Stimulated activated CD8-positive, alpha-beta memory T cell treated with anti-CD3 and anti-CD28 coated beads, Interleukin-2, amount 100 ng/mL, for 1 hour (primary cell): Measurements from ENCODE around the gene RNPS1.

Source experiments
- DNase-seq, 2 donors: peaks; one replicate each; pipeline ENCODE4 v3.0.0-alpha.2; 2020; ENCODE audit warnings: low read depth in 2 of 2

Gene RNPS1, protein sequence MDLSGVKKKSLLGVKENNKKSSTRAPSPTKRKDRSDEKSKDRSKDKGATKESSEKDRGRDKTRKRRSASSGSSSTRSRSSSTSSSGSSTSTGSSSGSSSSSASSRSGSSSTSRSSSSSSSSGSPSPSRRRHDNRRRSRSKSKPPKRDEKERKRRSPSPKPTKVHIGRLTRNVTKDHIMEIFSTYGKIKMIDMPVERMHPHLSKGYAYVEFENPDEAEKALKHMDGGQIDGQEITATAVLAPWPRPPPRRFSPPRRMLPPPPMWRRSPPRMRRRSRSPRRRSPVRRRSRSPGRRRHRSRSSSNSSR

DNA sequence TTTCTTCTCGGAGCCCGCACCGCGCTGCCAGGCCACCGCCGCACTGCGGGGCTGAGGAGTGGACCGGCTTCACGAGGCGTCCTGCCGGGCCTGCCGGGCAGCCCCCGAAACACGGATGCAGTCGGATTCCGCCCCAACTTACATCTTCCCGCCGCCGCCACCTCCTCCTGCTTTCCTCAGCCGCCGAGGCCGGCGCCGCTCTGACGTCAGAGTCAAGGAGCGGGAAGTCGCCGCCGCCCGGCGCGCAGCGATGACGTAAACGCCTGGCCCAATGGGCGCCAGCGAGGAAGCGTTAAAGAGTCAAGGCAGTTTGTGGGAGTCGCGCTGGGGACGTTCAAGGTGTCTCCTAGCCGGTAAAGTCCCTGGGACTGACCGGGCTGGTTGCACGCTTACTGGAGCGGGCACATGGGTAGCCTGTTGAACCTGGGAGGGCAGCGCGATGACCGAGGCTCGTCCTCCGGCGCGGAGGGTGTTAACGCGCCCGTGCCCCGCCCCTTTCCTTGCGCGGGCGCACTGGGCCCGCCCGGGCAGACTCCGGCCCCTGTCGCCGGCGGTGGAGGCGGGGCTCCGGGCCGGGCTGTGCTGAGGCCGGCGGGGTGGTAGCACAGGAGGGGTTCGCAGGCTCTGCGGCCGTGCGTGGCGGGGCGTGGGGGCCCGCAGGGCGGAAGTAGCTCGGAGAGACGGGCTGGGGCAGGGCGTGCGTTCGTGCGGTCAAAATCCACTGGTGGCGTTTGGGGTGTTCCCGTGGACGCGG, at the start of gene RNPS1:
RNPS1 (minus strand) TSS at position 214 of the 754 bp plus-strand sequence. CDS start 3,483 bp downstream, outside the sequence.
- DNase-seq = peak; percentile 93 to 95

DNA sequence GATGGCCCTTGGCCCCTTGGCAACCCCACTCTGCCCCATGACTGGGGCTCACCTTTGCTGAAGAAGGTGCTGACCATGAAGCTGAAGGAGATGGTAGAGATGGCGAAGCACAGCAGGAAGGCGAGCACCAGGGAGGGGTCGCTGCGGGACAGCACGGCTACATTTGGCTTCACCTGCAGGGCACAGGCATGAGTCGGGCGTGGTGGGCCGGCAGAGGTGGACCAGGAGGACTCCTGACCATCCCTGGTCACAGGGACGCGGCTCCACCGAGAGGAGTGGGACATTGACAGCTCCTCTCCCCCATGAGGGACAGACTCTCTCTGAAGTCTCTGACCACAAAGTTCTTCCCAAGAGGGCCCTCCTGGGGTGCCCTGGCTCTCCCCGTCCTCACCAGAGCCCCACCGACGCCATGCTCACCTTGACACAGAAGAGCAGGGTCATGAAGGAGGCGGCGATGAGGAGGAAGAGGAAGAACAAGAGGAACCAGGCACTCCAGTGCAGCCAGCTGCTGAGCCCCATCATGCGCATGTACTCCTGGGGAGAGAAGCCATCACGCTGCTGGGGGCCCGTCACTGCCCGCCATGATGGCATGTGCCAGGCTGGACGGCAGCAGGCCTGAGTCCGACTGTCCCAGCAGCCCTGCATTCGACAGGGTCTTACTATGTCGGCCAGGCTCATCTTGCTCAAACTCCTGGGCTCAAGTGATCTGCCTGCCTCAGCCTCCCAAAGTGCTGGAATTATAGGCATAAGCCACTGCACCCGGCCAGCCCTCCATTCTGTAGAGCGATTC, 49.5 kb upstream of the RNPS1 start:
- DNase-seq = no peak

DNA sequence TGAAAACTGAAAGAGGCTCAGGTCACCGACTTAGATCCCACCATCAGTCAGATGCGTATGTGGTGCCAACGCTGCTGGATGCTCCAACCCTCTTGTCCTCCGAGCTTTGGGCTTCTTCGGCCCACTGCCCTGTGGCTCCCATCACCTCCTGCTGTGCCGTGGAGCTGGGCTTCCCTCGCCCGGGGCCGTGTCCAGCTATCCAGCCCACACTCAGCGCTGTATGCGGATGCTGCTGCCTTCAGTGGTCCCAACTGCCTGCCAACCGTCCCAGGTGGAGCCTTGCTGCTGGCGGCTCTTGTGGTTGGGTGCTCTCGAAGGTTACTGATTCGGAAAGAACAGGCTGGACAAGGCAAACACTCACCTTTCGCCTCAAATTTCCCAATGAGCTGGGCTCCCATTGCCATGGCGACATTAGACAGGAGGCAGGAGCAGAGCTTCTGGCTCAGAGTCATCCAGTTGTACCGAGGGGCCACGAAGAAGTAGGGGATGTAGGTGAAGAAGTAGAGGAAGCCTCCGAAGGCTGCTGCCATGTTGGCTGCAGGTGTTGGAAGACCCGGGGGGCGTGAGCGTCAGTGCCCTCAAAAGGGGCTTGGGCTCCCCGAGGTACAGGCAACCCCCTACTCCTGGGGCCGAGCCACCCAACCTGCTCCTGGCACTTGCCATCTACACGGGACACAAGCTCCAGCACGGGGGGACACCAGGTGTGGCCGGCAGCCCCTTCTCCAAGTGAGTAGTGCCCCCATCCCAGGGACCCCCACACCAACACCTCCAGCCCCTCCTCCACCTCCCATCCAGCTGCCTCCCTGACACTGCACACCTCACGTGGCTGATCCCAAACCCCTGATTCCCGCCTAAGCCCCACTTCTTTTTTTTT, 40.4 kb upstream of the RNPS1 start:
- no peak for DNase-seq

DNA sequence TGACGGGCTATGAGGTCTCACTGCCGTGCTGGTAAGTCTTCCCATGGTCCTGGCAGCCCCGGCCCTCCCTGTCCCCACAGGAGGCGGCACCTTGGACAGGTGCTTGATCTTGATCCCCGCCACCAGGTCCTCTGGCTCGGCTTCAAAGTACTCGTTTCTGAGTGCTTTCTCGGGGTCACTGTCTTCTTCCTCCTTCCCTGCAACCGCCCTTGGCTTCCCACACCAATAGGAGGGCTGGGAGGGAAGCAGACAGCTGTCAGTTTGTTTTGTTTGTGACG, 31.9 kb upstream of the RNPS1 start:
- DNase-seq = no peak

DNA sequence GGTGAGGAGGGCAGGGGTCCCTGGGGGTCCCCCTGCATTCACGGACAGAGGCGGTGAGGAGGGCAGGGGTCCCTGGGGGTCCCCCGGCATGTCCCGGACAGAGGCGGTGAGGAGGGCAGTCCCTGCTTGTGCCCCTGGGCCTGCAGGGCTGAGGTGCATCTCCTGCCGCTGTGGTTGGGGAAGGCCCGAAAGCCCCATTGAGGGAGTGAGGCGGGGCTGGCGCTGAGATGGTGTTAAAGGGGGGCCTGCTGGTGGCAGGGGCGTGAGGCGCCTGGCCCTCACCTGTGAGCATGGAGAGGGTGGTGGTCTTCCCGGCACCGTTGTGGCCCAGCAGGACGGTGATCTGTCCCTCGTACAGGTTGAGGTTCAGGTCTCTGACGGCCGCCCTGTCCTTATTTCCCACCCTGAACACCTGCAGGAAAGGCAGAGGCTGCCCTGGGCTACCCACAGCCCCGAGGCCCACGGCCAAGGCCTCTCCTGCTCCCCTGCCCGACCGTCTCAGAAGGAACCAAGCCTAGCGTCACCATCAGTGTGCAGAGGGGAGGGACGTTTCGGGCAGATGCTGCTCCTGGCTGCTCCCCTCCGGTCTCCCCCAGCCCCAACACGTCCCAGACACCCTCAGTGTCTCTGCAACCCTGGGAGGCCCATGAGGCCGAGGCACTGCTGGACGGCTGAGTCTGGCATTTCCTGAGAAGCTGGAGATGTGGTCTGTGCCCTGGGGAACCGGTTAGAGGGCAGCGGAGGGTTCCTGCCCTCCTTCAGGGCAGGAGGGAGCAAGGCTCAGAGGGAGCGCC, 31.4 kb upstream of the RNPS1 start:
- DNase-seq = no peak

DNA sequence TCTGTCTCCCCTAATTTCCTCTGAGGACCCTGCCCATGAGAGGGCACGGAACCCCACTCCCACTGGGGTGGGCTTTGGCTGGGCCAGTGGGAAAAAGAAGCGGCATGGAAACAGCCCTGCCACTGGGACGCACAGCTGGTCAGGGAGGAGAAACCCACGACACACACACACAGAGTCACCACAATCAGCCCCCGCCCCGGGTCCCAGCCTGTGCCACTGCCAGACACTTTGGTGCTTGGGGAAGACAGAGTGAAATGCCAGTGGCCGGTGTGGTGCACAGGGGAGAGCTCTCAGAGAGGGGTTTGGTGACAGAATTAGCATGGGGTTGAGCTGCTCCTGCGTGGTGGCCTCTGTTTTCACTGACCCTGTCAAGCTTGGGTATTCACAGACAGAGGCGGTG, 30.7 kb upstream of the RNPS1 start:
- DNase-seq = no peak

DNA sequence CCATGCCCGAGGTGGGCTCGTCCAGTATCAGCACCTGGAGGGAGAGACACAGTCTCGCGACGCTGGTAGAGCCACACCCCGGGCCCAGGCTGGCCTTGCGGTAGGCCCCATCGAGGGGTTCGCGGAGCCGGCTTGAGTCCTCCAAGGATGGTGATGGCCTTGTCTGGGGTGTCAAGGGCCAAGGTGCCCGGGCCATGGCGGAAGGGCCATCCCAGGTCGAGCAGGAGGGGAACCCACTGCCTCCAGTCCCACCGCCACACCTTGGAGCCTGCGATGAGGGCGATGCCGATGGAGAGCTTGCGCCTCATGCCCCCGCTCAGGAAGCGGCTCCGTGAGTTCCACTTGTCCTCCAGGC, 29.6 kb upstream of the RNPS1 start:
- DNase-seq = no peak

DNA sequence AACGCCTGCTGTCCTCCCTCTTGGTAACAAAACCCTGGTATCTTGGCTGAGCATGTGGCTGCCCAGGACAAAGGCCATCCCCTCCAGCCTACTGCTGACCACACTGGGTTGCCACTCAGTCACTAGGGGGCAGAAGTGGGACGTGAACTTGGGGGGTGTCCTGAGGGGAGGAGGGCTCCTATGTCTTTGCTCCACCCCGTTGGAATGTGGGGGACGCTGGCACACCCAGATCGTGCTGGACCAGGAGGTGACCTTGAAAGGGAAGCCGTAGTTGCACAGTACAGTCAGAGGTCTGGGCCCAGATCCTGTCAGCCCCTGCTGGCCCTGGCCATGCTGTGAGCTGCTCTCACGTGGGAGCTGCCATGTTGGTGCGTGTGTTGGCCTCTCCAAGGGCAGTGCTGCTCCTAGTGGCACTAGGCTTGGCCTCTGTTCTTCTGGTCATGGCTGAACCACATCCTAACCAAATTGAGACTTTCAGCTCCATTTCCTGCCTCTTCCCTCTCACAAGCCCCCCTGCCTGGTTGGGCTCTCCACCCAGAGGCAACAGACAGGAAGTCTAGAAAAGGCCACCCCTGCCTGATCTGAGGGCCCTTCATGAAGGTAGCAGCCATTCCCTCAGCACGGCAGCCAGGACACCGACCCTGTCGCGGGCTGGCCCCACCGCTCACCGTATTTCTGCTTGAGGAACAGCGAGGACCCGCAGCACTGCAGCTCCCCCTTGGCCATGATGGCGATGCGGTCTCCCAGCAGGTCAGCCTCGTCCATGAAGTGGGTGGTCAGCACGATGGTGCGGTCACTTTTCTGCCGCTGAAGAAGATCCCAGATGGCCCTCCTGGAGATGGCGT, 29.0 kb upstream of the RNPS1 start:
- DNase-seq = no peak

DNA sequence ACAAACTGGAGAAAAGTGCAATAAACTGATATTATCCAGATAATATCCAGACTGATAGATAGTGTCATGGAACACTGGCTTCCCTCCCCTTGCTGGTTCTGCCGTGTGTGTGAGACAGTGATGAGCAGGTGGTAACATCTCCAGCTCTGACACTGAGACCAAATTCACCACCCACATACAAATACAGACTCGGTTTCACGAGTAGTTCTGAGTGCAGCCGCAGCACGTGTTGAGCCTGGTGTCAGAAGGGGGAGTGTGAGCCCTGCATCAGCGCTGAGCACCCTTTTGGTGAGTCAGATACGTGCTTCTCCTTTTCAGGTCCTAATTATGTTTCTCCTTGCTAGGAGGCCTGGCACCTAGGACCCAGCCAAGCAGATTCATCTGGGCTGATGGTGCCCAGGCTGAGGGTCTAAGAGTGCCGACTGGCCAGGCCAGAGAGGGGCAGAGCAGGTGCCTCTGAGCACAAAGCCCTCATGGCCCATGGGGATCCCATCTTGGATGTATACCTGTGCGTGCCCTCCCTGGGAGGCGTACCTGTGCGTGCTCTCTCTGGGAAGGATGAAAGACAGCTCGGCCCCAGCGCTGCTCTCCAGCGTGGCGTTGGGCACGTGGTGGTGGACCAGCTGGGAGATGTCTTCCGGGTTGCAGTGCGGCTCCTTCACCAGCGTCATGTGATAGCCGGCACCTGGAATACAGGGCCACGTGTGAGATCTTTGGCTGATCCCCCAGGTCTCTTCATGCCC, 27.3 kb upstream of the RNPS1 start:
- no peak for DNase-seq

DNA sequence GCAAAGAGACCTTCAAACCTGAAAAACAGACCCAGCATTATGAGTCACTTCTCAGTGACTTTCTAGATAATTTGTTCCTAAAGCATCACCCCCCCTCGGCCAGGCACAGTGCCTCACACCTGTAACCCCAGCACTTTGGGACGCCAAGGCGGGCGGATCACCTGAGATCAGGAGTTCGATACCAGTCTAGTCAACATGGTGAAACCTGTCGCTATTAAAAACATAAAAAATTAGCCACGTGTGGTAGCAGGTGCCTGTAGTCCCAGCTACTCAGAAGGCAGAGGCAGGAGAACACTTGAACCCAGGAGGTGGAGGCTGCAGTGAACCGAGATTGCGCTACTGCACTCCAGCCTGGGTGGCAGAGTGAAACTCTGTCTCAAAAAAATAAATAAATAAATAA, 24.3 kb upstream of the RNPS1 start:
- no peak for DNase-seq

DNA sequence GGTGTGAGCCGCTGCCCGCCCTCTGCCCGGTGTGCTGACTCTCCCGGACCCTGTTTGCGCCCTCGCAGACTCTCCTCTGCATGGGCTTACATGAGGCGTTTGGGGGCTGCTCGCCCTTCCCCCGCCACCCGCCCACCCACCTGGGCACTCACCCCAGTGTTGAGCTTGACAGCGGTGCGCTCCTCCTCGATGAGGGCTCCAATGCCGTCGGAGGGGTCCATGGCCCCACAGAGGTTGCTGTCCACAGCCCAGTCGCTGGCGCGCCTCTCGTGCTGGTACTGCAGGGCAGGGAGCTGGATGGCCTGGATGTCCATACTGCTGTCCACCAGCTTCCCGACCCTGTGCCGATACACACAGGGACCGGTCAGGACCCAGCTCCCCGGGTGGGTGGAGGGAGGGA, 21.4 kb upstream of the RNPS1 start:
- no peak for DNase-seq

DNA sequence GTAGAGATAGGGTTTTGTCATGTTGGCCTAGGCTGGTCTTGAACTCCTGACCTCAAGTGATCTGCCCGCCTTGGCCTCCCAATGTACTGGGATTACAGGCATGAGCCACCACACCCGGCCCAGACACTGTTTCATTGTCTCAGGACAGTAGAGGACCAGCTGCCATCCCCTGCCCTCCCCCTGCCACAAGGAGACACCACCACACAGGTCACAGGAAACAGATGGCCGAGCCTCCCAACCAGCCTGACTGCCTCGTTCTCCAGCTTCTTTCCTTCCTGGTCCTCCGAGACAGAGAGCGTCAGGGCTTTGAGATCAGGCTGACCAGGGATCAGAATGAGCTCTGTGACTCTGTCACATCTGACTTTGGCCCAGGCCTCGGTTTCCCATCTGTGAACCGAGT, 20.8 kb upstream of the RNPS1 start:
- no peak for DNase-seq

DNA sequence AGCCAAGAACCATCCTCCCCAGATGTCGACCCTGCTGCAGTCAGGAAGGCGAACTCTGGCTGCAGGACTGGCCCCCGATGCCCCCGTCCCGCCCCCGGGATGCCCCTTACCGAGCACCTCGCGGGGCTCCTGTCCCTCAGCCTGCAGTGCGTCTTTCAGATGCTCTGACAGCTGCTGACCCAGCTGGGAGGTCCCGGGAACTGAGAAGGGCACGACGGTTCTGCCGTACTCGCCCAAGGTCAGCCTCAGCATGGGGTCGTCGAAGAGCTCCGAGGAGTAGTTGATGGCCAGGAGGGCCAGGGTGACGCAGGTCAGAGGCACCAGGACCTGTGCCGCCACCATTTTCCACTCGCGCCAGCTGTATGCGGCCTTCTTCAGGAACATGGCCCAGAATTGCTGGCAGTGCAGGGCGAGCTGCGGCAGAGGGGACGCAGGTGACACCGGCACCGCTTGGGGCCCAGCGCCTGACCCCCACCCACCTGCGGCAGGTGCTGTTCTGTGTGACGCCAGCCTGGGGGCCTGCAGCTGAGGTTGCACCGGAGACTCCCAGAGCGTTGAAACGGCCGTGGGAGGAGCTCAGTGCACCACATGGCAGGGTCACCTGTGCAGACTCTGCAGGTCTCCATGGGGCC, 20.1 kb upstream of the RNPS1 start:
- DNase-seq = no peak

DNA sequence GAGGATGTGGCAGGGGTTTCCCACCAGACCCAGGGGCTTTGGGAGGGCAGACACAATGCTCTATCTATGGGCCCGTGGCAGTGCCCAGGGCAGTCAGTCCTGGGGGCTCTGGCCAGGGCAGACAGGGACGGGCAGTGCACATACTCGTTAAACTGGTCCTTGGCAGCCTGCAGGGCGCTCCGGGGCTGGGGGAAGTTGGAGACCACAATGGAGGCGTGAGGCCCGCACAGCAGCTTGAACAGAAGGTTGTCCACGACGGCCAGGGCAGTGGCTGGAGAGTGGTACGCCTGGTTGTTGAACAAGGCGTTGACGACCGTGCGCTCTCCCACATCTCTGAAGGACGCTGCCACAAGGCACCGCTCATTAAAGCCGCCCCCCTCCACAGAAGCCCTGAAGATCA, 18.6 kb upstream of the RNPS1 start:
- no peak for DNase-seq

DNA sequence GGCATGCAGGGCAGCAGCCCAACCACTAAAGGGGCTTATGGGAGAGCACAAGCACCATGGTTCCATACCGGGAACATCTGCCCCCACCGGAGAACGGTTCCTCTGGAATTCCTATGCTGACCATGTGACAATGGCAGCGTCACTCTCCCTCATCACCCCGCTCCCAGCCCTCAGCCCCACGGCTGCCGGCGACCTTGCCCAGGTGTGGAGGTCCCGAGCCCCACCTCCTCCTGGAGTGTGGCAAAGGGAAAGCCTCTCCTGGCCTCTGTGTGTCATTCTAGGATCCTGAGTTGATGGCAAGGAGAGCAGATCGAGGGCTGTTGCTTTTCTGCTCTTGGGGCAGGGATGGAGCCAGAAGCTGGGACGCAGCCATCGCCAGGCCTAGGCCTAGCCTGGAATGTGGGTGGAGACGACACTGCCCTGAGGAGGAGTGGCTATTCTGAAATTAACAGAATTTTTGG, 17.8 kb upstream of the RNPS1 start:
- DNase-seq = no peak

DNA sequence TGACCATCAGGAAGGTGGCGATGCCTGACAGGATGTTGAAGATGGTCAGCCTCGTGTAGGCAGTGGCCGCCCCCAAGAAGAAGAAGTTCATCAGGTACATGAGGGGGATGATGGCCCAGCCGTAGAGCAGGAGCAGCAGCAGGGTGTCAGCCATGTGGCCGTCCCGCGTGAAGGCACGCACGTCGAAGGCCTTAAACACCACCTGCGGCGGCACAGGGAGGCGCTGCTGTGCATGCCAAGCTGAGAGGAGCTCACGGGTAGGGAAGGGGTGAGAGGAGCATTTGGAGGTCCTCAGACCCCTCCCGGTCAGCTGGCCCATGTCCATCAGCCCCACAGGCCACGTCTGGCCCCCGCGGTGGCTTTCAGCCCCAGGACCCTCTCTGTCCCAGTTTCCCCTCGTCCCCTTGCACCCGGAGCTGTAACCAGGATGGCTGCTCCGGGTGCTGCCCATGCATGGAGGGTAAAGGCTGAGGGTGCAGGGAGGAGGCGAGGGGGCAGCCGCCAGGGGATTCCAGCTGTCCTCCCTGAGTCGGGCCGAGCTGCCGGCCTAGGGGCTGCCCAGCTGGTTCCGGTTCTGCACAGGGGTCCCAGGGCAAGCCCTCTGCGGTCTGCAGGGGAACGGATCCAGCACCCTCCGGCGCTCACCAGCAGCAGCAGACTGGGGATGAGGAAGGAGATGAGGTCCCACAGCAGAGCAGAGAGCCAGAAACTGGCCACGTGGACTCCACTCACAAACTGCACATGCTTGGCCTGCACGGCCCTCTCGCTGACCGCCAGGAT, 17.1 kb upstream of the RNPS1 start:
- DNase-seq = no peak

DNA sequence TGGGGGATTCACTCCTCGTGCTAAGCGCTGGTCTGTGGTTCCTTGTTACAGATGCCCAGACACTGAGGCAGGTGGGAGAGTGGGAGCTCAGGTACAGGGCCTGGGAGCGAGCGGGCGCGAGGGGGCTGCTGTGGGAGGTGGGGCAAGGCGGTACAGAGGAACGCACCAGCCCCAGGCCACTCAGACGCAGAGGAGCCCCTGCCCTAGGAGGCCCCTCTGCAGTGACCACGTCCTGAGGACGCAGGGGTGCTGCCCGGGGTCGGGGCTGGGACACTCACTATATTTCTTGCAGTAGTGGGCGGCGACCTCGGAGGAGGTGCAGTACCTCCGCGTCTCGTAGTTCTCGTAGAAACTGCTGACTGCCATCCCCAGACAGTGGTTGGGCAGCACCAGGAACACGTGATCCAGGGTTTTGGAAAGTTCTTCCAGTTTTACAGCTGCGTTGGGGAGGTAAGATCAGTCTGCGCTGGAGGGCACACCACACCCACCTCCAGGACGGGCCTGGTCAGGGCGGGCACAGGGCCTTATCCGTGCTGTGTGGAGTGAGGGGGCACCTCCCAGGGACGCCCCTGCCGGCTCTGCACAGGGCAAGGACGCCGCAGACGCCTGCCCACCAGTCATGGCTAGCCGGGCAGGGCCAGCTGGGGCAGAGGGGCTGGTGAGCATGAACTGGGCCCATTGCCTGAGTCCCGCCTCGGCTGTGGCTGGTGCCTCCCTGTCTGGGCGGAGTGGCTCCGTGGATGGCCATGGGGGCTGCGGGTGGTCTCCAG, 16.3 kb upstream of the RNPS1 start:
- no peak for DNase-seq
